GM21515 (cell line): ENCODE results near the gene POLDIP3.
"Not testable (repeated sequence)": the region's sequence is repeated elsewhere in the genome, so short reads cannot be mapped to it uniquely, and the experiment has no call there.

Experiments used
- ATAC-seq: cut with Tn5 transposase; IDR thresholded peaks from one replicate; pipeline ENCODE4 v1.9.1; 2021; ENCODE audit not compliant: unreplicated experiment

POLDIP3 gene

GRCh38 chr22:42587588-42588175 is 27.0 kb downstream of the POLDIP3 start:
- ATAC-seq, result no peak

GRCh38 chr22:42586381-42586780 is 28.3 kb downstream of the POLDIP3 start:
- ATAC-seq, result no peak

GRCh38 chr22:42585096-42585495 is 29.6 kb downstream of the POLDIP3 start:
- ATAC-seq, result no peak

- ATAC-seq, result no peak
Observed at GRCh38 chr22:42584364-42584940, 30.2 kb downstream of the POLDIP3 start.

- no peak for ATAC-seq
Observed at GRCh38 chr22:42582987-42583386, 31.7 kb downstream of the POLDIP3 start.

- no peak for ATAC-seq
Observed at GRCh38 chr22:42581762-42582716, 32.6 kb downstream of the POLDIP3 start.

- not testable (repeated sequence) for ATAC-seq
Observed at GRCh38 chr22:42581194-42581761, 33.4 kb downstream of the POLDIP3 start.

GRCh38 chr22:42580040-42580439 is 34.6 kb downstream of the POLDIP3 start:
- ATAC-seq, result not testable (repeated sequence)

GRCh38 chr22:42577623-42578240 is 37.0 kb downstream of the POLDIP3 start:
- no peak for ATAC-seq

GRCh38 chr22:42577141-42577540 is 37.5 kb downstream of the POLDIP3 start:
- ATAC-seq, result not testable (repeated sequence)

GRCh38 chr22:42575996-42576574 is 38.6 kb downstream of the POLDIP3 start:
- not testable (repeated sequence) for ATAC-seq

GRCh38 chr22:42574468-42574867 is 40.2 kb downstream of the POLDIP3 start:
- not testable (repeated sequence) for ATAC-seq

- ATAC-seq, result not testable (repeated sequence)
Observed at GRCh38 chr22:42574046-42574445, 40.6 kb downstream of the POLDIP3 start.

GRCh38 chr22:42571068-42571467 is 43.6 kb downstream of the POLDIP3 start:
- not testable (repeated sequence) for ATAC-seq

GRCh38 chr22:42570580-42570979 is 44.1 kb downstream of the POLDIP3 start:
- not testable (repeated sequence) for ATAC-seq

GRCh38 chr22:42567950-42568349 is 46.7 kb downstream of the POLDIP3 start:
- ATAC-seq, result not testable (repeated sequence)

- no peak for ATAC-seq
Observed at GRCh38 chr22:42565956-42566355, 48.7 kb downstream of the POLDIP3 start.

GRCh38 chr22:42564699-42565098 is 50.0 kb downstream of the POLDIP3 start:
- ATAC-seq, result no peak

GRCh38 chr22:42563943-42564342 is 50.7 kb downstream of the POLDIP3 start:
- ATAC-seq, result not testable (repeated sequence)

- no peak for ATAC-seq
Observed at GRCh38 chr22:42562684-42563083, 52.0 kb downstream of the POLDIP3 start.

GRCh38 chr22:42562279-42562678 is 52.4 kb downstream of the POLDIP3 start:
- no peak for ATAC-seq
